GM12891 (cell line): ENCODE results near the gene CDC42BPG.

Experiments used
- POLR2A ChIP-seq: IDR thresholded peaks from 2 replicates; pipeline ENCODE4 v1.6.1; 2011; ENCODE audit warnings: low read depth, low read length, control low read depth
- POLR2AphosphoS5 ChIP-seq: IDR thresholded peaks from 2 replicates; pipeline ENCODE4 v1.6.1; 2011; ENCODE audit warnings: low read depth, low read length, control low read depth

DNA sequence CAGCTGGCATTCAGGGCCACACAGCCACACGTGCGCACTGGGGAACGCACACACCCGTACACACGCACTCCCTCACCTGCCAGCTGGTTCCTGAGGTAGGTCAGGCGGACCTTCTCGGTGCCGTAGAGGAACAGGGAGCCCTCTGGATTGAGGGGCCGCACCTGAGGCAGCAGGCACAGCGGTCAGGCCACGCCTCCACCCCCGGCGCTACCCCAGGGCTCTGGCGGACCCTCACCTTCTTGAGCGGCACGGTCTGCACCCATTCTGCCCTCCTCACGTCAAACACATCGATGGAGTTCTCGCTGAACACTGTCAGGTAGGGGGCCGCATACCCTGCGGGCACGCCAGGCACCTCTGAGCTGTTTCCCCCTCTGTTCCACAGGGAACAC is 17.0 kb downstream of the CDC42BPG start:
- no peak for TF ChIP-seq POLR2A
- no peak for TF ChIP-seq POLR2AphosphoS5
